GM18867 (cell line): ENCODE results near the gene SASH1.

ENCODE experiments used
- ATAC-seq: cut with Tn5 transposase; IDR thresholded peaks from one replicate; pipeline ENCODE4 v1.9.1; 2021; ENCODE audit warnings: mild to moderate bottlenecking, moderate library complexity; ENCODE audit not compliant: unreplicated experiment

SASH1 gene

DNA sequence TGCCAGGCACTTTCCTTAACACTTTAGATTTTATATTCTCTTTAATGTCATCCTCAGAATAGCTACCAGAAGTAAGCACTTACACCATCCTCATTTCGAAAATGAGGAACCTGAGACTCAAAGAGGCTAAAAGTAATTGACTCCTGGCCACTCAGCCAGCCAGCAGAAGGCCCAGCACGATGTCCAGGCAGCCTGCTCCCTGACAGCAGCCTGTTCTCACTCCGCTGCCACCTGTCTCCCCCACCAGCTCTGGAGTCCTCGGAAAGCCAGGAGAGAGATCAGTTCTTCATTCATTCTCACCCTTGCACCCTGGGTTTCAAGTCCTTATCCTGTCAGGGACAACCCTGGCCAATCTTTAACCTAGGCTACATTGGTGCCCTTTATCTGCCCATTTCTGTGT lies 174.0 kb downstream of the SASH1 start:
- ATAC-seq, result no peak

DNA sequence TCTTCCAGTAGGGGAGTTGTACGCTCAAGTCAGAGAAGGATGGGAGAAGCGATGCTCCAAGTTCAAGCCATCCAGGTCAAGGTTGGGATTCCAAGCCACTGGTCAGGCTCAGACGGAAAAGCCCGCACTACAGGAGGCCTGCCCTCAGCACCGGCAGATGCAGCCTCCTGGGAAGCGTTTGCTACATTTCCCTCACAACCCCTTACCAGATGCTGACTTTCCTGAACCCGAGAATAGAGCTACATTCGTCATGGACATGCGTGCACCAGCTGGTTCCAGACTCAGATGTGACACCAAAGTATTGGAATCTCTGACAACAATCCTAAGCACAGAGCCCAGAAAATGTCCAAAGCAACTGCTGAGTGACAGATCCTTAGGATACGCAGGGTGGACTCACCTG lies 174.8 kb downstream of the SASH1 start:
- ATAC-seq, result no peak

DNA sequence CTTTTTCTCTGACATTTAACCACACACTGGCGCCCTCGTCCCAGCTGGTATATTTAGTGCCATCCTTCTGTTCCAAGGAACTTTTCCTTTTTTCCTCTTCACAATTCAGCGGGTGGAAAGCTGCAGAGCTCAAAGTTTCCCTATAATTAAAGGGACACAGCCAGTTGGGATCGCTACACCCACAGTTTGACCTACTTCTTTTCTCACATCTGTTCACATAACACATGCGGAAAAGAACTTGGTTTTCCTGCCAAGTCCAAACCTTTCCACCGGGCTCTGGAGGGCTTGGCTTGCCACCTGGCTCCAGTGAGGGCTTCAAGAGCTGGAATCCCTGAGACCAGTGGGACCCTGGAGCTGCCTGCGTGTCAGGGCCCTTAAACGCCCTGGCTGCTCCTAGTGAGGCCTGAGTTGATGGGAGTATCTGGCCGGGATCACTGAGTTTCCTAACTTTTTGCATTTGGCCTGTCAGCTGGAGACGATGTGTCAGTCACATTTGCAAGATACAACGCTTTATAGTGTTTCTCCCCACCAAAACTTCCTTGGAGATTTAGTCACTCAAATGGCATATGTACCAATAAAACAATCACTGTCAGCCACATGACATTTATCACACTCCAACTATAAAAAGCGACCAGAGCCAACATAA lies 176.0 kb downstream of the SASH1 start:
- no peak for ATAC-seq

DNA sequence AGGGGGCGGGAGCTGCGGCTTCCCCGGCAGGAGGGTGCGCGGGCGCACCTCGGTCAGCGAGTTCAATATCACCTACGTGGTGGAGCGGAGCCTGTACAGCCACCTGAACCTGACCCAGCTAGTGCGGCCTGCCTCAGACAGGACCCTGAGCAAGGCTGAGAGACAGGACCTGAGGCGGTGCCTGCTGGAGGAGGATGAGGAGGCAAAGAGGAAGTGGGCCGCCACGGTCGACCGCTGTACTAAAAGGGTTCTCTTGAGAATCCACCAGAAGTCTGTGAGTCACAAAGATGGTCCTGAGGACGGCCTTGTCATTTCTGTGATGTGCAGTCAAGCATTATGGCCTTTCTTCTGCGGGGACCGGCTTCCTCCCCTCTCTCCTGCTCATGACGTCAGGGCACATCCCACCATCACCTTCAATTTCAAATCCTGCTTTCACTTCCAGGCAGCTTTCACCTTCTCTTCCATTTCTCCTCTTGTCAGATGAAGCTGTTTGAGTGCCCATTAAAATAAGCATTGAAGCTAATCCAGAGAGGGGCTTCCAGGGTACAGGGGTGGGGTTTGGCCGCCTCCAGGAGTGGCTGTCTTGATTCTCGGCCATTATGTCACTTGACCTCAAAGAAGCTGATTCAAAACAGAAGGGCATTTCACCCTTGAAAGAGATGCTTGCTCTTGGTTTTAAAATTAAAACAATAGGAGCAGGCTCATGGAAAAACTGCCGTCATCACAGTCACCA lies 177.6 kb downstream of the SASH1 start:
- ATAC-seq, result peak; percentile 88

DNA sequence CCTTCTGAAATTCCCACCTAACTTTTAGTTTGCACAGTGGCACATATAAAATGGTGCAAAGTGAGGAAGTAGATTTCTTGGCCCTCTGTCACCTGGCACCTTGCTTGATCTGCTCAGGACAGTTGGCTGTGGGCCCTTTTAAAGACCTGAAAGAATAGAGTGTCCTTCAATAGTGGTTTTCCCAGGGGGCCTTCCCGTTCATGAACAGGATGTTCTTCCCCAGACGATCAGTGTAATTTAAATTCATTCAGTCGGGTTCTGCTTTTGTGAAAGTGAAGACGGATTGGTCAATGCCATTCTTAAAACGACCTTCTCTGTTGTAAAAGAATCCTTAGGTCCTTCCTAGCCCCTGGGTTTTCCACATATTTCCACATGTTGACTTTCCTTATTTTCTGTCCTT lies 178.5 kb downstream of the SASH1 start:
- ATAC-seq, result no peak

DNA sequence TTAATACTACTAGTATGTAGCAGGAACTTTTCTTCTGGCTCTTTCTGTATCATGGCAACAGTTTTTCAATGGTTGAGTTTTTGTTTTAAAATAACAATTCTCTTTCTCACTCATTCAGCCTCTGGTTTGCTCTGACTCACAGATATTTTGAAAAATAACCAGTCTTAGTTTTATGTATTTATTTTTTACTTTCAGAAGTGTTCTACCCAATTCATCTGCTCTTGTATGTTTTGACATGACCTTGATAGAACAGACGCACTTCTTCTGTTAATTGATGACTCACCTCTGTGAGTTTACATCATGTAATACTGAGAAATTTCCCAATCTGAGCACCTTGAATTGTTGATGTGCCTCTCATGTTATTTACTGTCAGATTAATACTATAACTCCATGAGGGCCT lies 178.9 kb downstream of the SASH1 start:
- ATAC-seq, result no peak

DNA sequence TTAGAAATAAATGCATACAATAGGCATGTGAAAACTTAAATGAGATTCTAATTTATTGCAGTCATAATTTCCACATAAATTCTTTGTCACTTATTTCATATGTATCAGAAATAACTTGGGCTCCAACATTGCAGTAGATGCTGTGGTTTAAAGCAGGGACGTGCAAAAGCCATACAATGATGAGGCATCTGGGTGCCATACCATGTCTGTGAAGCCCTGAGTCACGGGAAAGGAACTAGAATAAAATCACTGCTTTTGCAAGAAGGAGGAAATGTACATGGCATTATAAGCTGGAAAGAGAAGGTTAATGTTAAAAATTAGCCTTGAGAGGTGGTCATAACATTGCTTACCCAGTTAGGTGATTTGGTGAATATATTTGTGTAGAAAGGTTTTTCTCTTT lies 180.4 kb downstream of the SASH1 start:
- no peak for ATAC-seq

DNA sequence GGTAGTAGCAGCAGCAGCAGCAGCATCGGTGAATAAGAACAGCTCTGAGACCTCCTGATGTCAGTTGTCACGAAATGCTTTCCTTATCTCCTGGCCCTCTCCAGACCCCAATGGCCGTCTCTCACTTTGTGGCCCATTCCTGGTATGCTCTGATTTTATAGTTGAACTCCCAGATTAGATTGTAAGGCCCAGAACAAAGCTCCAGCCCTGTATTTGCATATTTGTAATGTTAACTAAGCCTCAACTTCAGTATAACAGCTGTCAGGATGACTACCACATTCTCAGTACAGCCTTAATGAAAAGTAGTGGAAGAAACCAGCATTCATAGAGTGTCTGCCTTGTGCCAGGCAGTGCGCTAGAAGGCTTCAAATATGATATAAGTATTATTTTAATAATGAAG lies 180.9 kb downstream of the SASH1 start:
- ATAC-seq, result no peak

DNA sequence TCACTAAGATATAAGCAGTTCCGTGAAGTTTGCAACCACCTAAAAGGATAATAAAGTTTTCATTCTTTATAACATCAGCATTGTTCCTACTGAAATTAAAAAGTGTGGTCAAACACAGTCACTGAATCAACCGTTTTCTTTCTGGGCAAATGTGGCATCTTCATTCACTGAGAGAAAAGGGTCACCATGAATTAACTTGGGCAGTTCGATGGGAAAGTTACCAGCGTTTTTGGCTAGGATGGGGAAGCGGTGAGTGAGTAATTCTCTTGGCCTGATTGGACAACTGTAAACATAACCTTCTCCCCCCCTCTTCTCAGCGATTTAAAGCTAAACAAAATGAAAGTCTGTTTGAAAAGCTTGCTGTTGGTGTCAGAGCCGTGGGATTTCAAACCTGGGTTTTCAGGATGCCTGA lies 181.8 kb downstream of the SASH1 start:
- ATAC-seq, result no peak

DNA sequence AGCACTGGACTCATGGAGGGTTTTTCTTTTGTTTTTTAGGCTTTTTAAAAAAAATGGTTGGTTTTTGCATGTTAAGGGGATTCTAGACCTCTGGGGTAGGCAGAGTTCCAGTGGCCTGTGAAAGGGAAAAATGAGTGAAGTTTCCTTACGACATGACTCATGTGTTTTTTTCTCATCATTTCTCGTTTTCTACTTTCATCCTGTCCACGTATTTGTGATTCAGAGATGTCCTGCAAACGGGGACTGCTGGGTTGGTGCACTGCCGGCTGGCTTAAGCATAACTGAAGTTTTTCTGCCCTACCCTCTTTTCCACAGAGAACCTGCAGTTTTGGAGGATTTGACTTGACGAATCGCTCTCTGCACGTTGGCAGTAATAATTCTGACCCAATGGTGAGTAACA lies 182.3 kb downstream of the SASH1 start:
- ATAC-seq, result no peak

DNA sequence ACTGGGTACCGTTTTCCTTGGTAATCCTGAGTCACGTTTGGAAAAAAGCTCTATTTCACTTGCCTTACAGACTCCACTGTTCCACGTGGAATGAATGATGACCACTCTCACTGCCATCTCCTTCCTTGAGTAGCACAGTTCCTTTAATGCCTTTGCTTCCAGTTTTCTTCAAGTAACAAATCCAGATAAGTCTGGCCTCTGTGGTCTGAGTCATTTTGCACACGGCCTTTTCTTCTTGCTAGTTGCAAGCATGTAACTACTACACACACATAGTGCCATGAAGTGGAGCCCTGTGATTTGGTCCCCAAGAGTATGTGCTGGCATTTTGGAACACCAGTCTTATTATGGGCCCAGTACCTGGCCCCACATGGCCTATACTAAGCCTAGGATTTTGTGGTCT lies 182.8 kb downstream of the SASH1 start:
- ATAC-seq, result no peak

DNA sequence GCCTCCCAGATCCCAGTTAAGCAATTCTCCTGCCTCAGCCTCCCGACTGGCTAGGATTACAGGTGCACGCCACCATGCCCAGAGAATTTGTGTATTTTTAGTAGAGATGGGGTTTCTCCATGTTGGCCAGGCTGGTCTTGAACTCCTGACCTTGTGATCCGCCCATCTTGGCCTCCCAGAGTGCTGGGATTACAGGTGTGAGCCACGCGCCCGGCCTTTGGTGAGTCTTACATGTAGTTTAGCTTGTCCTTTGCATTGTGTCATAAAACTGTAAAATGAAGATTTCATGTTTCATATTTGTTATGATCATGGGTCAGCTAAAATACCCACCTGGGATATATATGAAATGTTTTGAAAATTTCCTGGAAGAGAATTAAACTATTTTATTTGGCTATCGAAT lies 183.5 kb downstream of the SASH1 start:
- ATAC-seq, result no peak

DNA sequence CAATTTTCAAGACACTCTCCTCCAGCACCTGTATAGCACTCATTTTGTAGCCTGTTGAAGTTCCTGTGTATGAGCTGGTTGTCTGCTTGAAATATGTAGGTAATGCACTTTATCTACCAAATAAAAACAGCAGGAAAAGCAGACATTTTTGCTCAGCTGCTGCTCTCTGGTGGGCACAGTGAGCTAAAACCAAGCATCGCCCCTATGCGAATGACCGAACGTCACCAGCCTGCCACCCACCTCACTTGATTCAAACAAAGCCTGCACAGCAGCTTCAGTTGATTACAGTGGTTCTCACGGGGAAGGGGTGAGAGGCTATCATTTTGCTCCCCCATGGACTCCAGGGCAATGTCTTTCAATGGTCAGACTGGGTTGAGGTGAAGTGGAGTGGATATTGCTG lies 185.7 kb downstream of the SASH1 start:
- no peak for ATAC-seq

DNA sequence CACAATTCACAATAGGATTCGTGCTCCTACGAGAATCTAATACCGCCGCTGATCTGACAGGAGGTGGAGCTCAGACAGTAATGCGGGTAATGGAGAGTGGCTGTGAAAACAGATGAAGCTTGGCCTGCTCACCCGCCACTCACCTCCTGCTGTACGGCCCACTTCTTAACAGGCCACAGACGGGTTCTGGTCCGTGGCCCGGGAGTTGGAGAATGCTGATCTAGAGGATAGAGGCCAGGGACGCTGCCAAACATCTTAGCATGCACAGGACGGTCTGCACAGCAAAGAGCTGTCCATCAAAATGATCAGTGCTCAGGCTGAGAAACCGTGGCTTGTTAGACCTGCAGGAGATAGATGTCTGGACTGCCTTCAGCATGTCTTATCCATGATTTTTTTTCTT lies 186.4 kb downstream of the SASH1 start:
- no peak for ATAC-seq

DNA sequence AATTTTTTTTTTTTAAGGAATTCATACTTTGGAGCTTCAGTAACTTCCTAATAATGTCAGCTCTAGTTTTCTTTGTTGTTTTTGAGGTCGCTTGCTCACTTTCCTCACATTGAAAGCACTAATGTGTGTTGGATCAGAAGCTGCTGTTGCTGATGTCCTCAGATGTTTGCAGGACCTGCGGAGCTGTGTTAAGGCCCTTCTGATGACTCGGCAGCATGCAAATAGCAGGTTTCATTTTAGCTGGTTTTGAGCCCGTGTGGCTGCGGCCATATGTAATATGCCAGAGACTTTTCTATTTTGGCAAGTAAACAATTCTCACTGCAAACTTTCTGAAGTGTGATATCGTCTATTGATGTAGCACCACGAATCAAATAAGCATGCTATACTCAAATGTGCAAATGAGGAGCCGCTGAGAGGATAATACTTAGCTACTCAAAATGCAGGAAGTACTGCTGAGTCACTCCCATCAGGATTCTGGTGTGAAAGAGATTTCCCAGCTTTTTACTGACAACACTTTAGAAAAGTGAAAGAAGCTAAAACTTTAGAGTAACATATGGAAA lies 187.8 kb downstream of the SASH1 start:
- peak; percentile 96 for ATAC-seq

DNA sequence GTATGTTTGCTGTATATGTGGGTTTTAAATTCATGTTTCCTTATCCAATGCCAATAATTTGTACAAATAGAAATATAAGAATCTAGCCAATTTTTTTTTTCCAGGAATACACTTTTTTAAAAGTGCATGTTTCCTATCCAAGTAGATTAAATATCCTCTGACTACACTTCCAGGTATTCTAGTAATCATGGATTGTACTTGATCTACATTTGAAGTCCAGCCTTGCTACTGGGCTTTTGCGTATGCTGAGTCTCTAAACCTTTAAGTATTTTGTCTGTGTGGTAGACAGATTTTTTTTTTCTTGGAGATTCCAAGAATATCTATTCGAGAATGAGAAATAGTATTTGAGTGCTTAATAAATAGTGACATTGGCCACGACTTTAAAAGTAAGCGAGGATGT lies 188.3 kb downstream of the SASH1 start:
- no peak for ATAC-seq

DNA sequence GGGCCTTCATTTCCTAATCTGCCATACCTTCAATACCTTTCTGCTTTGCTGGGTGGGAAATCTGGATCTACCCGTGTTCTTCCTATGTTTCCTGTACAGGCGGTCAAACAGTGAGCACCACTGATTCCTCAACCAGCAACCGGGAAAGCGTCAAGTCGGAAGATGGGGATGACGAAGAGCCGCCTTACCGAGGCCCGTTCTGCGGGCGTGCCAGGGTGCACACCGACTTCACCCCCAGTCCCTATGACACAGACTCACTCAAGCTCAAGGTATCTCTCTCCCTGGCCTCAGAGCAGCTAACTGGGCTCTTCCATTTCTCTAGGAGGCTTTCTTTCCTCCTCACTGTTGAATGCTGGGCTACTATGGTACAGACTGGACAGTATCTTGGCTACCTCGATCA lies 190.1 kb downstream of the SASH1 start:
- ATAC-seq, result no peak

DNA sequence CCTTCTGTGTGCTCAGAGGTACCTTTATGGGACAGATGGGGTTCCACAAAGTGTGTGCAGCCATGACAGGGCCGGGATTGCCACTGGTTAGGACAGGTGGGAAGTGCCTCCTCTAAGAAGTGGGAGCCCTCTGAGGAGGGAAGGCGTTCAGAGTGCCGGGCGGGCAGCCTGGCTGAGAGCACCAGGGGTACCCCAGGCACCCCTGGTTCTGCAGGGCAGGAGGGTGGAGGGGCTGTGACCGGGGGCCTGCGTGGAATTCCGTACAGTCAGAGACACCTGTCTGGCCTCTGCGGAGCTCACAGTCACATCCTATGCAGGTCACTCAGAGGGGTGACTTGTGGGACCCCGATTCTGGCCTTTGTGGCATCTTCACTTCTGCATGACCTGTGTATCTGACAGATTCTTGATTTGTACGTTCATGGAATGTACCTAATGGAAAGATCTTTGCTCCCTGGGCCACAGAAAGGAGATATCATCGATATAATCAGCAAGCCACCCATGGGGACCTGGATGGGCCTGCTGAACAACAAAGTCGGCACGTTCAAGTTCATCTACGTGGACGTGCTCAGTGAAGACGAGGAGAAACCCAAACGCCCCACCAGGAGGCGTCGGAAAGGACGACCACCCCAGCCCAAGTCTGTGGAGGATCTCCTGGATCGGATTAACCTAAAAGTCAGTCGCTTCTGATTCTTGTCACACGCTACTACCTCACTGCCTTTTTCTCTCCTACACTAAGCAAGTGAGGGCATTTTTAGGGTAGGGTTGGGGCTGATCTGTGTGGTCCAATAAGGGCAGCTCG lies 190.9 kb downstream of the SASH1 start:
- no peak for ATAC-seq

DNA sequence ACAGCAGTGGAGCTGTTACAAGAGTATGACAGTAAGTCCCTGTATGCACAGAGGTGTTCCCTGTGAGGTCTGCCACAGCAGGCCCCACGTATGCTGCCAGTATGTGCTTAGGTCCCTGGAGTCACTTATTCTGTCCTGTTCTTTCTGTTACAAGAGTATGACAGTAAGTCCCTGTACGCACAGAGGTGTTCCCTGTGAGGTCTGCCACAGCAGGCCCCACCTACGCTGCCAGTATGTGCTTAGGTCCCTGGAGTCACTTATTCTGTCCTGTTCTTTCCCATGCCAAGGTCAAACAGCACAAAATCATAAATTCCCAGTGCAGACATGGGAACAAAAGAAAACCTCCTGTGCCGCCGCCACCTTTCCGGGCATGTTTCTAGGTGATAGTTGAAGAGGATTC lies 192.2 kb downstream of the SASH1 start:
- ATAC-seq, result no peak

DNA sequence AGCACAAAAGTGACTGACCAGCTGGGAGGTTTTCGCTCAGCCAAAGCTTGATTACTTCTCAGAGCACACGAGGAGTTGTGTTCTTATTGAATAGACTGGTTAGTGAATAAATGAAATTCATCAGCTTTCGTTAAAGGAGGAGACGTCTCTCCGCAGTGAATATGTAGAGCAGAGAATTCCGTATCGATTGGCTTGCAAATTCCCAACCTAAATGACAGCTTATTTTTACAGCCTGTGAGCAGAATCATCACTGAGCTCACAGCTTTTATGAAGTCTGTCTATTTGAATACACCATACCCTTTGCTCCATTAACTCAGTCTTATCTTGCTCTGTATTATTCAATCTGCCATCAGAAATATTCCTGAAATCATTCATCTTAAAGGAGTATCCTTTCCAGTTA lies 192.7 kb downstream of the SASH1 start:
- ATAC-seq, result no peak

DNA sequence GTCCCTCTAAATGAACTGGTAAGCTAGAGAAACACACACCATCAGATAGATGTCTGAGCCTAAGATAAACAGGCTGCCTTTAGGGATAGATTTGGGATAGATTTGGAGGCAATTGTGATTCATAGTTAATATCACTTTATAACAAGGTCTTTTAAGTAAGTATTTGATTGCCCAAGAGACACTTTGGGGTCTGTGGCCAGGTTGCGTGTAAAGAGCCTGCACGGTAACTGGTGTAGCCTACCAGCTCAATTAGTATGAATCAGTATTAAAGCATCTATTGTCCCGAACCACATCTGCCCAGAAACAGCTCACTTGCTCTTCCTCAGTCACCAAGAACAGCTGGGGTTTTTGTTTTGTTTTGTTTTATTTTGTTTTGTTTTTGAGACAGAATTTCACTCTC lies 193.3 kb downstream of the SASH1 start:
- ATAC-seq, result no peak
